GM15510 (cell line): Measurements from ENCODE around the gene HIC2.
"Not testable (repeated sequence)": the region's sequence is repeated elsewhere in the genome, so short reads cannot be mapped to it uniquely, and the experiment has no call there.

Experiments used
- POLR2A ChIP-seq: IDR thresholded peaks from 3 replicates; pipeline ENCODE4 v1.6.1; 2011; ENCODE audit warnings: borderline replicate concordance; ENCODE audit not compliant: insufficient read length; ENCODE audit errors: extremely low read depth

Gene HIC2

GRCh38 chr22:21417227-21417746, at the start of gene HIC2:
HIC2 (plus strand) TSS chr22:21417371; CDS start chr22:21442832, 25,461 bp downstream.
- TF ChIP-seq POLR2A = not testable (repeated sequence)

GRCh38 chr22:21383701-21384467, 33.3 kb upstream of the HIC2 start, which contains the start of gene RIMBP3B:
RIMBP3B (plus strand) TSS chr22:21383751; CDS start chr22:21383859, 108 bp downstream.
- TF ChIP-seq POLR2A = not testable (repeated sequence)

DNA sequence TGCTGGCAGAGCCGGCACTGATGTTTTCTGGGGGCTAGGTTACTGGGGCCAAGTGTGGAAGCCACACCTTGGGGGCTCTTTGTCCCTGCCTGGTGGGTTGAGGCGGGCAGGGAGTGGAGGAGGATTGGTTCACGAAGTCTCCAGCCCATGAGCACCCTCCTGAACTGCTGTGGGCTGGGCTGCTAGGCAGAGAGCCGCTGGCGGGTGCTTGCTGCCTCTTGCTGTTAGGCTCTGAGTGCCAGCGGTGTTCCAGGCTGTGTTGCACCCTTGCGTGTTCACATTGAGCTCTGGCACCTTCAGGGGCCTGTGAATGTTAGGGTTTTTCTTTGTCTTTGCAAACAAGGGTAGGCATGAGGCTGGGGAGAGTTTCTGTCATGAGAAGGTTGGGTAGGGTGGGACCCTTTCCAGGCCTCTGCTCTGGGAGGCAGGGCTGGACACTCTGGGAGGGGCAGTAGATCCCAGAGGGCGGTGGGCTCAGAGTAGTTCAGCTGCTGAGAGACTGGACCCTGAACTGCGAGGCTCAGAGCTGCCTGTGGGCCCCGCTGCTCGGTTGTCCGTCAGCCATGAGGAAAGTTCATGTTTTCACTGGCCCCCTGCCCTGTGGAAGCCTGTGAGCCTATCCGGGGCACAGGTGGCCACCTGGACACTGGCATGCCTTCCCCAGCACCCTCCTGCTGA, 26.0 kb downstream of the HIC2 start:
- TF ChIP-seq POLR2A = no peak

DNA sequence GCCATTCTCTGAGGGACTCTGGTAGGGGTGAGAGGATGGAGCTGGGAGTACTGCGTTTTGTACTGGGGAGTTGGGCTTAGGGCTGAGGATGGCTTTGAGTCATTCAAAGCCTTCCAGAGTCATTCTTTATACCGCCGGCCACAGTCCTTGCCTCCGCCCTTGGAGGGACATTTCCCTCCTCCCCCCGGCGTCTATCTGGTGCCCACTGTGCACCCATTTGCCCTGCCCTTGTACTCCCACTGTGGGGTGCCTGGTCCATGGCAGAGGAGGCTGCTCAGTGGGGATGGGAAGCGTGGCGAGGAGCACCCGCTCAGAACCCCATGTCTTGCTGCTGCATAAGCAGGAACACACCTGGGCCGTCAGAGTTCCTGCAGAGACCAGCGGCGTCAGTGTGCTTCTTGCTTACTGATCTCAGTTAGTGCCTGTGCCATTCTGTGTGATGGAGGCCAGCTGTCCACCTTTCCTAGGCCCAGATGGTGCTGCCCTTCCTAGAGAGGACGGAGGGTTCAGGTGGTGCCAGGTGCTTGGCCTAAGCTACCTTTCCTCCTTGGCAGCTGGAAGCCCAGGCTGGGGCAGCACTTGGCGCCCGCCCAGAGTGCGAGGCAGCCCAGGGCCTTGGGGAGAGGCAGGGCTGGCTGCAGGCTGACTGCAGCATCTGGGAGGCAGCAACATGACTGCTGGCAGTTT, 26.7 kb downstream of the HIC2 start:
- no peak for TF ChIP-seq POLR2A

DNA sequence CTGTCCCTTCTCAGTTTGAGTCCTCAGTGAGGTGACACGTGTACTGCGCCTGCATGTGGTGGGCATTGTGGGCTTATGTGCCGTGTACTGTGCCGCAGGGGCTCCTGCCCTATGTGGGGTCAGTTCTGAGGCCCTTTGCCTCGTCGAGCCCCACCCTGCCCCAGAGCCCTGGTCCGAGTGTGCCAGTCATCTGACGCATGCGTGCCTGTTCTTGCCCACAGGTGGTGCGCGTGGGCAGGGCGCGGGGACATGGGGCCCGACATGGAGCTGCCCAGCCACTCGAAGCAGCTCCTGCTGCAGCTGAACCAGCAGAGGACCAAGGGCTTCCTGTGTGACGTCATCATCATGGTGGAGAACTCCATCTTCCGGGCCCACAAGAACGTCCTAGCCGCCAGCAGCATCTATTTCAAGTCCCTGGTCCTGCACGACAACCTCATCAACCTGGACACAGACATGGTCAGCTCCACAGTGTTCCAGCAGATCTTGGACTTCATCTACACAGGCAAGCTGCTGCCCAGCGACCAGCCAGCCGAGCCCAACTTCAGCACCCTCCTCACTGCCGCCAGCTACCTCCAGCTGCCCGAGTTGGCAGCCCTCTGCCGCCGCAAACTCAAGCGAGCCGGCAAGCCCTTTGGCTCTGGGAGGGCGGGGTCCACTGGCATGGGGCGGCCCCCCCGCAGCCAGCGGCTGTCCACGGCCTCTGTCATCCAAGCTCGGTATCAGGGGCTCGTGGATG, 27.7 kb downstream of the HIC2 start:
- no peak for TF ChIP-seq POLR2A

DNA sequence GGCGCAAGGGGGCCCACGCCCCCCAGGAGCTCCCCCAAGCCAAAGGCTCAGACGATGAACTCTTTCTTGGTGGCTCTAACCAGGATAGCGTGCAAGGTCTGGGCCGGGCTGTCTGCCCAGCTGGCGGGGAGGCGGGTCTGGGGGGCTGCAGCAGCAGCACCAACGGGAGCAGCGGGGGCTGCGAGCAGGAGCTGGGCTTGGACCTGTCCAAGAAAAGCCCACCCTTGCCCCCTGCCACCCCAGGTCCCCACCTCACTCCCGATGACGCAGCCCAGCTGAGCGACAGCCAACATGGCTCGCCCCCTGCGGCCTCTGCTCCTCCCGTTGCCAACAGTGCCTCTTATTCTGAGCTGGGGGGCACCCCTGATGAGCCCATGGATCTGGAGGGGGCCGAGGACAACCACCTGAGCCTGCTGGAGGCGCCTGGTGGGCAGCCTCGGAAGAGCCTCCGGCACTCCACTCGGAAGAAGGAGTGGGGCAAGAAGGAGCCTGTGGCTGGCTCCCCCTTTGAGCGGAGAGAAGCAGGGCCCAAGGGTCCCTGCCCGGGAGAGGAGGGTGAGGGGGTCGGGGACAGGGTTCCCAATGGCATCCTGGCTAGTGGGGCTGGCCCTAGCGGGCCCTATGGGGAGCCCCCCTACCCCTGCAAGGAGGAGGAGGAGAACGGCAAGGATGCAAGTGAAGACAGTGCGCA, 28.4 kb downstream of the HIC2 start:
- TF ChIP-seq POLR2A = no peak

DNA sequence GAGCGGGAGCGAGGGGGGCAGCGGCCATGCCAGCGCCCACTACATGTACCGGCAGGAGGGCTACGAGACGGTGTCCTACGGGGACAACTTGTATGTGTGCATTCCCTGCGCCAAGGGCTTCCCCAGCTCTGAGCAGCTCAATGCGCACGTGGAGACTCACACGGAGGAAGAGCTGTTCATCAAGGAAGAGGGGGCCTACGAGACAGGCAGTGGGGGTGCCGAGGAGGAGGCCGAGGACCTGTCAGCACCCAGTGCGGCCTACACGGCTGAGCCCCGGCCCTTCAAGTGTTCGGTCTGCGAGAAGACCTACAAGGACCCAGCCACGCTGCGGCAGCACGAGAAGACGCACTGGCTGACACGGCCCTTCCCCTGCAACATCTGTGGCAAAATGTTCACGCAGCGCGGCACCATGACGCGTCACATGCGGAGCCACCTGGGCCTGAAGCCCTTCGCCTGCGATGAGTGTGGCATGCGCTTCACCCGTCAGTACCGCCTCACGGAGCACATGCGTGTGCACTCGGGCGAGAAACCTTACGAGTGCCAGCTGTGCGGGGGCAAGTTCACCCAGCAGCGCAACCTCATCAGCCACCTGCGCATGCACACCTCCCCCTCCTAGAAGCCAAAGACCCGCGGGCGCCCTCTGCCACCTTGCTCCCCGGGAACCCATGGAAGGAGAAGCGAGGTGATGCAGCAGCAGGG, 29.1 kb downstream of the HIC2 start:
- no peak for TF ChIP-seq POLR2A

DNA sequence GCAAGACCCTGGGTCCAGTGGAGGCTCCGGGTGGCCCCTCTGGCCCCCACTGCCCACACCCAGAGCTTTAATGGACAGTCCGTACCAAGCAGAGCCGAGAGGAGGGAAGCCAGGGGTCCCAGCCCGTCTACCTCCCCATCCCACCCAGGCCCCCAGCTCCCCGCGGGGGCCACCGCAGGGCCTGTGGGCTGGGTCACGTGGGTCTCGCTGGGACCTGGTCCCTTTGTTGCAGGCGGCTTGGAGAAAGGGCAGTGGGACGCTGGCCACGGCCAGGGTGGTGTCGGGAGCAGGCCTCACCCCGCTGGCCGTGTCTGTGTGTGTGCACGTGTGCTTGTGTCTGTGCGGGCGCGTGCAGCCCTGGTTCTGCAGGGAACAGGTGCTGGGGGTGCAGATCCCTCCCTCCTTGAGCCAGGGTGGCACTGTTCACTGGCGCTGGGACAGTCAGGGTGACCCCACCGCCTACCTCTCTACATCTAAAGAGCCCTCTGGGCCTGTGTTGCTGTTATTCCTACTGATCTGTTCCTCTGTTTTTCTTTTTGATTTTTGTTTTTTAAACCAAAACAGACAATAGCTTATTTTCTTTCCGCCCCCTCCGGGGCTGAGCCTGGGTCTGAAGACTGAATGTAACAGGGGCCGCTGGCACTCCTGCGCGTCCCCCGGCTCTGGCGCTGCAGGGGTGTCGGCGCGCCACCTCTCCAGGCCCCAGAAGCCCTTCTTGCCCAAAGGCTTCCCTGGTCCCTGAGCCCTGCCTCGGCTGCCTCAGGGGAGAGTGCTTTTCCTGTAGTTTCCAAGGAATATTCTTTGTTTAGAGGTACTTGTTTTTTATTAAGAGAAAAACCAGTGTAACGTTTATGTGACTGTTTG, 29.9 kb downstream of the HIC2 start:
- no peak for TF ChIP-seq POLR2A

- TF ChIP-seq POLR2A = no peak
These were observed 30.7 kb downstream of the HIC2 start for GRCh38 chr22:21447694-21448402.

DNA sequence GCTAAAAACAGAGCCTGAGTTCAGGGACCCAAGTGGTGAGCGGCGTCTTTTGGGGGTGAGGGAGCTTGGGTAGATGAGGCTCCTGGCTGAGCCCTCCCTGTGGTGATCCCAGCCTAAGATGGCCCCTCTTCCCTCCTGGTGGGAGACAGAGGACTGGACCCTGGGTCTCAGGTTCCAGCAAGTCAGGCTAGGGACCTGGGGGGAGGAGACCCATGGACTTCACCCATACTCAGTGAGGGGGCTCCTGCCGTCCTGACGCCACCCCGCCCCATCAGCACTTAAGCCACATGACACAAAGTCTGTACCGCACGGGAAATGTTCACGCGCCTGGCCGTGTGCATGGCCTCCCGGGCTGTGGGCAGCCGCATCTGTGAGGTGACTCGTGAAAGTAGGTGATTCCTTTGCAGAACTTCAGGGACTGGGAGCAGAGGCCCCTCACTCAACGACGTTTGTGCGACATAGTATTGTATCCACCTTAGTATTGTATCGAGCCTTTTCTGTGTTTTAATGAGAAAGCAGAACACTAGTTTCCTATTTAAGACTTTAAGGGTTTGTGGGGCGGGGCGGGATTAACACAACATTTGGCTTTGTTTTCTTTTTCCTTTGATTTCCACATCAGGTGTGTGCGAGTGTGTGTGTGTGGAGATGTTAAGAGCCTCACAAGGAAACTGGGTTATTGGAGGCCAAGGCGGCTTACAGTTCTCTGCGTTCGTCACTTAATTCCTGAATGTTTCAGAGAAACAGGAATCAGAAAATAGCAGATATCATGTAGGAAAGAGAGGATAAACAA, 31.7 kb downstream of the HIC2 start:
- TF ChIP-seq POLR2A = no peak
